GM12874 (cell line): ENCODE measurements around the gene GALR3.

ENCODE experiments used
- TF ChIP-seq, protein P1 (sequence below): IDR thresholded peaks from 2 replicates; pipeline ENCODE4 v1.5.1; 2011; ENCODE audit warnings: low read depth, mild to moderate bottlenecking, control low read depth, low read length, moderate library complexity; ENCODE audit not compliant: insufficient read depth

The GALR3 gene

DNA sequence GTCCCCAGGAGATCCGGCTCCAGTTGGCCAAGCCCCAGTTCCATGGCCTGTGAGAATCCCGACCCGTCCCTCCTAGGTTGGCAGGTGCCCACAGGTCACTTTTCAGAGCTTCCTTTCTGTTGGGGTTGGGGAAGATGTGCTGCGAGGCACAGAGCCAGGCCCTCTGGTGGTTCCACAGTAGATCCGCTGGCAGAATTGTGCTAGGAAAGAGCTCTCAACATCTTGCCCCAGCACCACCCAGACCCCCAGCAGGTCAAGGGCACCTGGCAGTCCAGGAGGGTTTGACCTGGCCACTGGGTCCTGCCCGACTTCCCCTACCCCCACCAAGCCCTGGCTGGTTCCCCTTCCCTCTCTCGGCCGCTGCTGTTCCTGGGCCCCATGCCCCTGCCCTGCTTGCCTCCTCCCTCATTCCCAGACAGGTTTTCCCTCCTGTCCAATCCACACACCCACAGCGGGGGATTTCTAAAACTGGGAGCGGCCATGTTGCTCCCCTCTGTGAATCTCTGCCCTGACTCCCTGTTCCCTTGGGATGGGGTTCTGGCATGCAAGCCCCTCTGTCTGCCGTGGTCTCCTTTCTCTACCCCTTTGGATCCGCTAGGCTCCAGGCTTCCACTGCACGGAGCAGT lies 41.6 kb upstream of the GALR3 start:
- TF ChIP-seq, protein P1, sequence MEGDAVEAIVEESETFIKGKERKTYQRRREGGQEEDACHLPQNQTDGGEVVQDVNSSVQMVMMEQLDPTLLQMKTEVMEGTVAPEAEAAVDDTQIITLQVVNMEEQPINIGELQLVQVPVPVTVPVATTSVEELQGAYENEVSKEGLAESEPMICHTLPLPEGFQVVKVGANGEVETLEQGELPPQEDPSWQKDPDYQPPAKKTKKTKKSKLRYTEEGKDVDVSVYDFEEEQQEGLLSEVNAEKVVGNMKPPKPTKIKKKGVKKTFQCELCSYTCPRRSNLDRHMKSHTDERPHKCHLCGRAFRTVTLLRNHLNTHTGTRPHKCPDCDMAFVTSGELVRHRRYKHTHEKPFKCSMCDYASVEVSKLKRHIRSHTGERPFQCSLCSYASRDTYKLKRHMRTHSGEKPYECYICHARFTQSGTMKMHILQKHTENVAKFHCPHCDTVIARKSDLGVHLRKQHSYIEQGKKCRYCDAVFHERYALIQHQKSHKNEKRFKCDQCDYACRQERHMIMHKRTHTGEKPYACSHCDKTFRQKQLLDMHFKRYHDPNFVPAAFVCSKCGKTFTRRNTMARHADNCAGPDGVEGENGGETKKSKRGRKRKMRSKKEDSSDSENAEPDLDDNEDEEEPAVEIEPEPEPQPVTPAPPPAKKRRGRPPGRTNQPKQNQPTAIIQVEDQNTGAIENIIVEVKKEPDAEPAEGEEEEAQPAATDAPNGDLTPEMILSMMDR = no peak

DNA sequence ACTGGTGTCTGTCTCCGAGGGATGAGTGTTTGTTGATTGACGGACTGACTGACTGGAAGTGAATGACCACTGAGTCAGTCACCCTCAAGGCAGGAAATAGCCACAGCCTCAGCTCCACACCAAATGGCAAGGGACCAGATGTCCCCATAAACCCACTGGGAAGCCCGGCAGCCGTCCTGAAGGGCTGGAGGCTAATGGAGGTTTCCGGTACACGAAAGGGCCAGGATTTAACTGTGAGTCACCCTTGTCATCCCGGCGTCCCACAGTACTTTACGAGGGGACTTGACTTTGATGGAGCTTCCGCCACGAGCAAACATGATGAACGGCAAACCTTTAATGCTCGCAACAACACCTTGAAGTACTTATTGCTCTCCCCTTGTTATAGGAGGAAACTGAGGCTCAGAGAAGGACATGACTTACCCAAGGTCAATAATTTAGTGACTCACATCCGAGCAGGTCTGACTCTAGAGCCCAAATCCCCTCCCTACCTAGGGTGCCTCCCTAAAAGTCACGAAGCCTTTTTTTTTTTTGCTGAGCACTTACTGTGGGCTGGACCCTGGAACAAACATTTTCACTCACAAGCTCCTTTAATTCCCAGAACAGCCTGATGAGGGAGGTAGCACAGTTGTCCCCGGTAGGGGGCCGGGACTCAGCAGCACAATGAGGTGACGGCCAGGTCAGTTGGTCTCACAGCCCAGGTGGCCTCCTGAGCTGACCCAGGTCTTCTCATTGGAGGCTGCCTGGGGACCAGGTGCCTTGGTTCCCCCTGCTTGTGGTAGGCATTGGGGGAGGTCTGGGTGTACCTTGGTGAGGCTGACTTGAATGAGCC lies 40.6 kb upstream of the GALR3 start:
- TF ChIP-seq, protein P1 = no peak

DNA sequence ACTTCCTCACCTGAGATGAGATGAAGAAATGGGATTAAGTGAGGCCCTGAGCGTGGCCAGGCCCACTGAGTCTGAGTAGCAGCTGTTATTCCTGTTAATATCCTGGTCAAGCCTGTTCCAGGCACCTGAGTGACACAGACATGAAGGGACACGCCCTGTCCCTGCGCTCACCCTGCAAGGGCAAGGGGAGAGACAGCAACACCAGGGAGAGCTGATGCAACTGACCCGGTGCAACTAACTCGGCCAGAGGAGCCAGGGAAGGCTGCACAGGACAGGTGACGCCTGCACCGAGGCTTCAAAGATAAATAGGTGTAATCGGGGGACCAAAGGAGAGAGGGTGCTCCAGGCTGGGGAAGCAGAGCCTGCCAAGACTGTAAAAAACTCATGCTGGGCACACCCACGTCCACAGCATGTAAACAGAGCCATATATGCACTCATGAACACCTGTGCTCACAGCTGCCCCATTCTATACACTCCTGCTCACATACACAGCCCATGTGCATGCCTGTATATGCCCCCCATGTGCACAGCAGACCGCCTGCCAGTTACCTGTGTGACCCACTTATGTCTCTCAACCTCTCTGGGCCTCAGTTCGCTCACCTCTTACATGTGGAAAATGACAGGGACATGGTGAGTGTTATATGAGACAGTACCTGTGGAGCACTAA lies 38.2 kb upstream of the GALR3 start:
- TF ChIP-seq, protein P1 = no peak

DNA sequence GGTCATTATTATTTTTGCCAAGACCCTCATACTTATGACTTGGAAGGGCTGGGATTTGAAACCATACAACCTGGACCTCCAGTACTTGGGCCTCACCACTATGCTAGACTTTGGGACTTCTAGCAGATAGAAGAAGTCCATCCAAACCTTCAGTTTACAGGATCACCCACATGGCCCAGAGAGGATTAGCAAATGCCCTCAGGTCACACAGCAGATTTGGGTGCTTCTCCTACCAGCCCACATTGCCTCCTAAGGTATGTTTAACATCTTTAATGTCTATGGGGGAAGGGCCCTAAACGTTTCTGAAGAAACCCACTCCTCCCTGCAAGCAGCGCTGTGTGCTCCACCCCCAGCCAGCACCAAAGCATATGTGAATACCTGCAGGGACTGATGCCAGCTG lies 32.9 kb upstream of the GALR3 start:
- TF ChIP-seq, protein P1 = no peak

DNA sequence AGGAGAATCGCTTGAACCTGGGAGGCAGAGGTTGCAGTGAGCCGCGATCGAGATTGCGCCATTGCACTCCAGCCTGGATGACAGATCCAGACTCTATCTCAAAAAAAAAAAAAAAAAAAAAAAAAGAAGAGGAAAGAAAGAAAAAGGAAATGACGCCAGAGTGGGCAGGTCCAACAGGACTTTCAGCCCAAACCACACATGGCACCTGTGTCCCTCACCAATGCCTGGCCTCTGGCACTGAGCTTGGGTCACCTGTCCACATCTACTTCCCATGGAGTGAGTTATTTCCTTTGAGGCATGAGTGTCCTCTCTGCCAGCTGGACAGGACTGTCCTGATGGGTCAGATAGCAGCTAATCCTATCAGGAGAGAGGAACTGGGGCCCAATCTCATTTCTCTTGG lies 30.7 kb upstream of the GALR3 start:
- TF ChIP-seq, protein P1 = no peak

DNA sequence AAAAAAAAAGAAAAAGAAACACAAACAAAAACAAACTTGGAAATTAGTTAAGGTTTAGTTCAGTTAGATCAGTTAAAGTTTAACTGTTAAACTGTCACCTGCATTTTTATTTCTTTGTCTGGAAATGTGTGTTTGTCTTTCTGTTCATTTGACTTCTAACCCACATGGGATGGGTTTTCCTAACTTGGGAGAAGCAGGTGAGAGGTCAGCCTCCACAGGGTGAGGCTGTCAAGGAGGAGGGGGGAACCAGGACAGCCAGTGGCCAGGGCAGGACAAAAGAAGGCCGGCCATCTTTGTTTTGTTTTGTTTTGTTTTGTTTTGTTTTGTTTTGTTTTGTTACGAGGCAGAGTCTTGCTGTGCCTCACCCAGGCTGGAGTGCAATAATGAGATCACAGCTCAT lies 28.8 kb upstream of the GALR3 start:
- TF ChIP-seq, protein P1 = no peak

DNA sequence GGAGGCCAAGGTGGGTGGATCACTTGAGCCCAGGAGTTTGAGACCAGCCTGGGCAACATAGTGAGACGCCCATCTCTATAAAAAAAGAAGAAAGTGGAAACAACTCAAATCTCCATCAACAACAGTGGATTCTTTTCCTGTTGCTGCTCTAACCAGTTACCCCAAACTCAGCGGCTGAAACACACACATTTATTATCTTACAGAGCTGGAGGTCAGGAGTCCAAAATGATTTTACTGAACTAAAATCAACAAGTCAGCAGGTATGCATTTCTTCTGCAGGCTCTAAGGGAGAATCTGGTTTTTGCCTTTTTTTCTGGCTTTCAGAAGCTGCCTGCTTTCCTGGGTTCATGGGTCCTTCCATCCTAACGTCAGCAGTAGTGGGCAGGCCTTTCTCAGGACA lies 27.1 kb upstream of the GALR3 start:
- TF ChIP-seq, protein P1 = no peak
